Esophagus squamous epithelium (tissue), 4 donors: ENCODE data around the gene PKD1.

ENCODE experiments used
- POLR2A ChIP-seq, 4 donors: fragments of 450-650 bp; IDR thresholded peaks; one replicate each; pipeline ENCODE4 v1.6.1; 2017; ENCODE audit warnings: antibody characterized with exemption in 4 of 4, mild to moderate bottlenecking in 4 of 4, moderate library complexity in 3 of 4
- TF ChIP-seq, protein P1 (sequence below), 6 experiments: fragments of 450-650 bp in 4 of 6; fragments of 200-600 bp in 2 of 6; sonication (generic) in 2 of 6; IDR thresholded peaks; one replicate each; pipeline ENCODE4 v1.5.1; 2016 to 2019; ENCODE audit warnings: antibody characterized with exemption in 6 of 6, mild to moderate bottlenecking in 4 of 6, moderate library complexity in 4 of 6

DNA sequence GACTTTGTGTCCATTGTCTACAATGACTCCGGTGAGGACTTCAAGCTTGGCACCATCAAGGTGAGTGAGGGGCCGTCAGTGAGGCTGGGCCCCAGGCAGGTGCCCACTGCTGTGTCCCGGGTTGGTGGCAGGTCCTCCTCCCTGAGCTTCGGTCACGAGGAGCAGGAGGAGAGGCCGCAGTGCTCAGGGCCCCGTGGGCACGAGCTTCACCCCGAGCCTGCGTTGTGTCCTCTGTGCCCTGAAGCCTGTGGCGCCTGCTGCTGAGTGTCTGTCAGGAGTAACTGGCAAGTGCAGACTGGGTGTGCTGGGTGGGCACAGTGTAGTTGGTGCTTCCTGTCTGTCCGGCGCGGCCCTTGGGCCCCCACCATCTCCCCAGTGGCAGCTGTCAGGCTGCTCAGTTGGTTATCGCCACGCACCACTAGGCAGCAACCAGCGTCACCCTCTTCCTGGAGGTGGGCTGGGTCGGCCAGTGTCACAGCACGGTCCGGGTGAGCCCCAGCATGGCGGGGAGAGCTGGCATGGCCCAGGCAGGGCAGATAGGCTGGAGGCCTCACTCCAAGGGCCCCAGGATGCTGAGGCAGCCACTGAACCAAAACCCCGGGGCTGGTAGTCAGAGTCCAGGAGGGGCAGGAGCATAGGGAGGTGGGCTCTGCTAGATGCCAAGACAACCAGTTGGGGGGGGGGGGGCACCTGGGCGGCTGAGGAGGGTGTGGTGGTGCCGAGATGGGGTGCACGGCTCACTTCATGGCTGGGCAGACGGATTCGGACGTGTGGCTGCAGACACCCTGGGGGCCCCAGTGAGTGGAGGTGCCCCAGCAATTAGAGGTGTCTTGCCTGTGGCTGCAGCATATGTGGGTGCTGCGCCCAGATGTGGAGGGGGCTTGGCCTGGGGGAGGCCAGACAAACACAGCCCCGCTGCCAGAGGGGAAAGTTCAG lies 48.6 kb downstream of the PKD1 start:
- TF ChIP-seq, protein P1, sequence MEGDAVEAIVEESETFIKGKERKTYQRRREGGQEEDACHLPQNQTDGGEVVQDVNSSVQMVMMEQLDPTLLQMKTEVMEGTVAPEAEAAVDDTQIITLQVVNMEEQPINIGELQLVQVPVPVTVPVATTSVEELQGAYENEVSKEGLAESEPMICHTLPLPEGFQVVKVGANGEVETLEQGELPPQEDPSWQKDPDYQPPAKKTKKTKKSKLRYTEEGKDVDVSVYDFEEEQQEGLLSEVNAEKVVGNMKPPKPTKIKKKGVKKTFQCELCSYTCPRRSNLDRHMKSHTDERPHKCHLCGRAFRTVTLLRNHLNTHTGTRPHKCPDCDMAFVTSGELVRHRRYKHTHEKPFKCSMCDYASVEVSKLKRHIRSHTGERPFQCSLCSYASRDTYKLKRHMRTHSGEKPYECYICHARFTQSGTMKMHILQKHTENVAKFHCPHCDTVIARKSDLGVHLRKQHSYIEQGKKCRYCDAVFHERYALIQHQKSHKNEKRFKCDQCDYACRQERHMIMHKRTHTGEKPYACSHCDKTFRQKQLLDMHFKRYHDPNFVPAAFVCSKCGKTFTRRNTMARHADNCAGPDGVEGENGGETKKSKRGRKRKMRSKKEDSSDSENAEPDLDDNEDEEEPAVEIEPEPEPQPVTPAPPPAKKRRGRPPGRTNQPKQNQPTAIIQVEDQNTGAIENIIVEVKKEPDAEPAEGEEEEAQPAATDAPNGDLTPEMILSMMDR (IDR thresholded peaks at IDR 0.05): no peak
- TF ChIP-seq POLR2A (IDR thresholded peaks at IDR 0.05): no peak
